HepG2 (cell line): ENCODE data around the gene FBXO24. TPM values are rescaled to one million over a fixed set of nuclear protein-coding genes. Genes with fewer than 3 reads are reported as not detected.

Source experiments
- ATAD3A ChIP-seq: sonication (generic); formaldehyde crosslinking; IDR thresholded peaks from 2 replicates; pipeline ENCODE4 v1.4.0; 2020; ENCODE audit warnings: missing genetic modification reagents
- HNF1B ChIP-seq: sonication (generic); formaldehyde crosslinking; IDR thresholded peaks from 2 replicates; pipeline ENCODE4 v1.5.1; 2020; ENCODE audit warnings: mild to moderate bottlenecking, moderate library complexity, missing genetic modification reagents
- HNRNPUL1 ChIP-seq: fragments of 200-400 bp; formaldehyde crosslinking; IDR thresholded peaks from 2 replicates; pipeline ENCODE4 v1.6.1; 2017; ENCODE audit warnings: low read depth, mild to moderate bottlenecking, low read length, moderate library complexity
- JDP2 ChIP-seq: sonication (generic); formaldehyde crosslinking; IDR thresholded peaks from 2 replicates; pipeline ENCODE4 v1.8.1; 2022; ENCODE audit warnings: missing genetic modification reagents, borderline replicate concordance
- MED1 ChIP-seq: sonication (generic); formaldehyde crosslinking; IDR thresholded peaks from 2 replicates; pipeline ENCODE4 v1.4.0; 2020; ENCODE audit warnings: missing genetic modification reagents
- MED13 ChIP-seq: sonication (generic); formaldehyde crosslinking; IDR thresholded peaks from 2 replicates; pipeline ENCODE4 v1.5.0; 2020; ENCODE audit warnings: missing genetic modification reagents
- MYNN ChIP-seq: sonication (generic); formaldehyde crosslinking; IDR thresholded peaks from 2 replicates; pipeline ENCODE4 v1.4.0; 2020; ENCODE audit warnings: mild to moderate bottlenecking, low read depth, missing genetic modification reagents
- NR3C1 ChIP-seq: sonication (generic); formaldehyde crosslinking; IDR thresholded peaks from 2 replicates; pipeline ENCODE4 v1.4.0; 2020; ENCODE audit warnings: missing genetic modification reagents
- RBFOX2 ChIP-seq: fragments of 200-400 bp; formaldehyde crosslinking; IDR thresholded peaks from 2 replicates; pipeline ENCODE4 v1.6.1; 2017; ENCODE audit warnings: low read depth, mild to moderate bottlenecking, low read length
- REXO4 ChIP-seq: sonication (generic); formaldehyde crosslinking; IDR thresholded peaks from 2 replicates; pipeline ENCODE4 v1.8.0; 2022; ENCODE audit warnings: missing genetic modification reagents, mild to moderate bottlenecking, borderline replicate concordance
- SRF ChIP-seq: IDR thresholded peaks from 2 replicates; pipeline ENCODE4 v1.6.1; 2011; ENCODE audit warnings: mild to moderate bottlenecking, low read depth, low read length, moderate library complexity
- TRIM24 ChIP-seq: sonication (generic); formaldehyde crosslinking; IDR thresholded peaks from 2 replicates; pipeline ENCODE4 v1.8.0; 2022; ENCODE audit warnings: mild to moderate bottlenecking, missing genetic modification reagents
- XRCC5 ChIP-seq: fragments of 200-400 bp; formaldehyde crosslinking; optimal IDR thresholded peaks from 2 replicates; pipeline ENCODE3; 2017; ENCODE audit warnings: mild to moderate bottlenecking, low read length
- ZBTB7B ChIP-seq: sonication (generic); formaldehyde crosslinking; IDR thresholded peaks from 2 replicates; pipeline ENCODE4 v1.4.0; 2020; ENCODE audit warnings: missing genetic modification reagents
- ZNF205 ChIP-seq: IDR thresholded peaks from 2 replicates; pipeline ENCODE4 v1.6.1; 2018; ENCODE audit warnings: missing biosample characterization, missing genetic modification reagents
- ZNF33A ChIP-seq: sonication (generic); formaldehyde crosslinking; IDR thresholded peaks from 2 replicates; pipeline ENCODE4 v1.5.1; 2020; ENCODE audit warnings: missing genetic modification reagents, mild to moderate bottlenecking, moderate library complexity, borderline replicate concordance
- ZNF569 ChIP-seq: sonication (generic); formaldehyde crosslinking; IDR thresholded peaks from 2 replicates; pipeline ENCODE4 v1.5.0; 2020; ENCODE audit warnings: mild to moderate bottlenecking, missing genetic modification reagents, moderate library complexity, borderline replicate concordance
- ZNF614 ChIP-seq: IDR thresholded peaks from 2 replicates; pipeline ENCODE4 v1.6.1; 2018; ENCODE audit warnings: missing biosample characterization, missing genetic modification reagents, inconsistent platforms, borderline replicate concordance
- polyA plus RNA-seq, 8 experiments: library from polyadenylated mRNA; depleted of rRNA in 3 of 8; stranded (reverse) in 7 of 8; unstranded in 1 of 8; fragments of >200 nt; fragmentation: Illumina TruSeq in 4 of 8; extraction: Trizol in 4 of 8; gene quantifications; 2 replicates each; pipeline versions ENCODE4 v1.2.1 to v1.2.3, GENCODE V29; 2011 to 2016; ENCODE audit warnings: low read depth in 4 of 8, missing spikeins in 1 of 8, mixed read lengths in 1 of 8; ENCODE audit not compliant: insufficient read depth in 1 of 8
- total RNA-seq, 5 experiments: library from RNA; depleted of rRNA; stranded (reverse); fragments of >200 nt; fragmentation: Illumina TruSeq; extraction: Trizol; gene quantifications; 2 replicates each; pipeline ENCODE4 v1.2.3, GENCODE V29; 2016; ENCODE audit warnings: low read depth in 1 of 5
- TF ChIP-seq, protein P1 (sequence below): sonication (generic); formaldehyde crosslinking; IDR thresholded peaks from 2 replicates; pipeline ENCODE4 v1.5.0; 2020; ENCODE audit warnings: missing genetic modification reagents
- TF ChIP-seq, protein P2 (sequence below), 2 experiments: fragments of 450-650 bp in 1 of 2; sonication (generic) in 1 of 2; formaldehyde crosslinking; IDR thresholded peaks; 2 replicates each; pipeline versions ENCODE4 v1.5.0 to v1.8.0; 2020 to 2022; ENCODE audit warnings: mild to moderate bottlenecking in 1 of 2, missing genetic modification reagents in 1 of 2
- TF ChIP-seq, protein P3 (sequence below): sonication (generic); formaldehyde crosslinking; IDR thresholded peaks from 2 replicates; pipeline ENCODE4 v1.9.0; 2022; ENCODE audit warnings: missing genetic modification reagents, mild to moderate bottlenecking, borderline replicate concordance
- TF ChIP-seq, protein P4 (sequence below): sonication (generic); formaldehyde crosslinking; IDR thresholded peaks from 2 replicates; pipeline ENCODE4 v1.5.0; 2020; ENCODE audit warnings: mild to moderate bottlenecking, missing genetic modification reagents

Gene FBXO24
- total and polyA plus RNA-seq, 2 of the 13 experiments (the other 11 are each of a cell fraction or from before 2014, with no cell fraction given) = 0.20 to 0.55 TPM

DNA sequence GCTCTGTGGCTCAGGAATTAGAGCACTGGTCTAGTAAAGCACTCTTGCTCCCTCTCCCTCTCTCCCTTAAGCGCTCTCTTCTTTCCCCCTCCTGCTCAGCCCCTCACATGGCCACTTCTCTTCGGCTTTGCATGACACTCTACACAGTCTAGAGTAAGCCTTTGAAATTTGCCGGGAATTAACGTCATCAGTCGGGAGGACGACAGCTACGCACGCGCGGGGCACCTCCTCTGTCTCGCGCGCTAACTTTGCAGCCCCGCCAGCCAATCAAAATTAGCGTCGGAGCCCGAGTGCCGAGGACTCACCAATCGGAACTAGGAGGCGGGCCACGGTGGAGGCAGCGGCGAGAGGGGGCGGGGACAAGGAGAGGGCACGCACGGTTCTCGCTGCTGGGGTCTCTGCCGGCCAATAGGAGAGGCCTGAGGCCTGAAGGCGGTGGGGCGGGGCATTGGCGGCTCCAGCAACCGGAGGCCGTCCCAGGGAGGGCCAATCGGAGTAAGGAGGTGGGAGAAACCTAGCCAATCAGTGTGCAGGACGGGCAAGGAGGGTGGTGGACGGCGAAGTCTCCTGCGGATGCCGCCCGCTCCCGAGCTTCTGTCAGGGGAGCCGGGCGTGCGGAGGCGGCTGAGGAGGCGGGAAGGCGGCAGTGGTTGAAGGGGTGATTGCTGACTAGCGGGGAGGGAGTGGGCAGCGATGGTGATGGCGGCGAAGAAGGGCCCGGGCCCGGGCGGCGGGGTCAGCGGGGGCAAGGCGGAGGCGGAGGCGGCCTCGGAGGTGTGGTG, 47.3 kb upstream of the FBXO24 start, which contains the start of gene AGFG2 (continued):
- peak; percentile 92 for TF ChIP-seq HNF1B (CRISPR knock-in tag)
- TF ChIP-seq, protein P1, sequence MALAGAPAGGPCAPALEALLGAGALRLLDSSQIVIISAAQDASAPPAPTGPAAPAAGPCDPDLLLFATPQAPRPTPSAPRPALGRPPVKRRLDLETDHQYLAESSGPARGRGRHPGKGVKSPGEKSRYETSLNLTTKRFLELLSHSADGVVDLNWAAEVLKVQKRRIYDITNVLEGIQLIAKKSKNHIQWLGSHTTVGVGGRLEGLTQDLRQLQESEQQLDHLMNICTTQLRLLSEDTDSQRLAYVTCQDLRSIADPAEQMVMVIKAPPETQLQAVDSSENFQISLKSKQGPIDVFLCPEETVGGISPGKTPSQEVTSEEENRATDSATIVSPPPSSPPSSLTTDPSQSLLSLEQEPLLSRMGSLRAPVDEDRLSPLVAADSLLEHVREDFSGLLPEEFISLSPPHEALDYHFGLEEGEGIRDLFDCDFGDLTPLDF = peak; percentile 90
- no peak for TF ChIP-seq ZBTB7B
- no peak for TF ChIP-seq NR3C1 (CRISPR knock-in tag)
- 0 out of 2 replicates have a peak, but pooled peaks have one; percentile 10 for TF ChIP-seq MED1 (CRISPR knock-in tag)
- no peak for TF ChIP-seq TRIM24
- TF ChIP-seq, protein P2, sequence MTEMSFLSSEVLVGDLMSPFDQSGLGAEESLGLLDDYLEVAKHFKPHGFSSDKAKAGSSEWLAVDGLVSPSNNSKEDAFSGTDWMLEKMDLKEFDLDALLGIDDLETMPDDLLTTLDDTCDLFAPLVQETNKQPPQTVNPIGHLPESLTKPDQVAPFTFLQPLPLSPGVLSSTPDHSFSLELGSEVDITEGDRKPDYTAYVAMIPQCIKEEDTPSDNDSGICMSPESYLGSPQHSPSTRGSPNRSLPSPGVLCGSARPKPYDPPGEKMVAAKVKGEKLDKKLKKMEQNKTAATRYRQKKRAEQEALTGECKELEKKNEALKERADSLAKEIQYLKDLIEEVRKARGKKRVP (CRISPR knock-in tag; IDR thresholded peaks at IDR 0.05) = peak in 1 of 2 experiments; percentile 56; a peak in 2 of 4 replicates
- no peak for TF ChIP-seq HNRNPUL1
- no peak for TF ChIP-seq JDP2
- no peak for TF ChIP-seq ATAD3A (CRISPR knock-in tag)
- TF ChIP-seq MED13 (CRISPR knock-in tag) = peak; percentile 32; the same call in 1 of the 2 replicates
- TF ChIP-seq, protein P3, sequence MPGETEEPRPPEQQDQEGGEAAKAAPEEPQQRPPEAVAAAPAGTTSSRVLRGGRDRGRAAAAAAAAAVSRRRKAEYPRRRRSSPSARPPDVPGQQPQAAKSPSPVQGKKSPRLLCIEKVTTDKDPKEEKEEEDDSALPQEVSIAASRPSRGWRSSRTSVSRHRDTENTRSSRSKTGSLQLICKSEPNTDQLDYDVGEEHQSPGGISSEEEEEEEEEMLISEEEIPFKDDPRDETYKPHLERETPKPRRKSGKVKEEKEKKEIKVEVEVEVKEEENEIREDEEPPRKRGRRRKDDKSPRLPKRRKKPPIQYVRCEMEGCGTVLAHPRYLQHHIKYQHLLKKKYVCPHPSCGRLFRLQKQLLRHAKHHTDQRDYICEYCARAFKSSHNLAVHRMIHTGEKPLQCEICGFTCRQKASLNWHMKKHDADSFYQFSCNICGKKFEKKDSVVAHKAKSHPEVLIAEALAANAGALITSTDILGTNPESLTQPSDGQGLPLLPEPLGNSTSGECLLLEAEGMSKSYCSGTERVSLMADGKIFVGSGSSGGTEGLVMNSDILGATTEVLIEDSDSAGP (CRISPR knock-in tag) = peak; percentile 64
- no peak for TF ChIP-seq ZNF614 (CRISPR knock-in tag)
- TF ChIP-seq ZNF205 (CRISPR knock-in tag) = no peak
- no peak for TF ChIP-seq MYNN
- TF ChIP-seq, protein P4, sequence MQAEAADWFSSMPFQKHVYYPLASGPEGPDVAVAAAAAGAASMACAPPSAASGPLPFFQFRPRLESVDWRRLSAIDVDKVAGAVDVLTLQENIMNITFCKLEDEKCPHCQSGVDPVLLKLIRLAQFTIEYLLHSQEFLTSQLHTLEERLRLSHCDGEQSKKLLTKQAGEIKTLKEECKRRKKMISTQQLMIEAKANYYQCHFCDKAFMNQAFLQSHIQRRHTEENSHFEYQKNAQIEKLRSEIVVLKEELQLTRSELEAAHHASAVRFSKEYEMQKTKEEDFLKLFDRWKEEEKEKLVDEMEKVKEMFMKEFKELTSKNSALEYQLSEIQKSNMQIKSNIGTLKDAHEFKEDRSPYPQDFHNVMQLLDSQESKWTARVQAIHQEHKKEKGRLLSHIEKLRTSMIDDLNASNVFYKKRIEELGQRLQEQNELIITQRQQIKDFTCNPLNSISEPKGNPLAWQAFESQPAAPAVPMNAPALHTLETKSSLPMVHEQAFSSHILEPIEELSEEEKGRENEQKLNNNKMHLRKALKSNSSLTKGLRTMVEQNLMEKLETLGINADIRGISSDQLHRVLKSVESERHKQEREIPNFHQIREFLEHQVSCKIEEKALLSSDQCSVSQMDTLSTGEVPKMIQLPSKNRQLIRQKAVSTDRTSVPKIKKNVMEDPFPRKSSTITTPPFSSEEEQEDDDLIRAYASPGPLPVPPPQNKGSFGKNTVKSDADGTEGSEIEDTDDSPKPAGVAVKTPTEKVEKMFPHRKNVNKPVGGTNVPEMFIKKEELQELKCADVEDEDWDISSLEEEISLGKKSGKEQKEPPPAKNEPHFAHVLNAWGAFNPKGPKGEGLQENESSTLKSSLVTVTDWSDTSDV (CRISPR knock-in tag) = peak; percentile 84; the same call in 1 of the 2 replicates
- TF ChIP-seq RBFOX2 = peak; percentile 100
- TF ChIP-seq ZNF569 (CRISPR knock-in tag) = no peak
- TF ChIP-seq XRCC5 = no peak
- TF ChIP-seq ZNF33A = no peak
- 0 out of 2 replicates have a peak, but pooled peaks have one; percentile 44 for TF ChIP-seq REXO4 (CRISPR knock-in tag)
- TF ChIP-seq SRF = no peak
